ENCODE data around the gene SERPING1. TPM values are rescaled to one million over a fixed set of nuclear protein-coding genes. Genes with fewer than 3 reads are reported as not detected.

Gene SERPING1
- polyA plus RNA-seq, 3 donors = 163 to 672 (median 549) TPM

Other genes with a start within 250 kb of the SERPING1 start
- gene PRG3, start 216.5 kb upstream of the SERPING1 start, polyA plus RNA-seq = not detected
- gene PRG2, start 207.0 kb upstream of the SERPING1 start, polyA plus RNA-seq = under 1 TPM; 0.13 to 0.79 (median 0.13) TPM
- gene SLC43A3, start 170.6 kb upstream of the SERPING1 start, polyA plus RNA-seq = 10 to 100 TPM in 2 of 3 donors, 1 to 10 TPM in 1; 9.9 to 51.2 (median 40.7) TPM
- gene RTN4RL2, start 137.2 kb upstream of the SERPING1 start, polyA plus RNA-seq = 1 to 10 TPM in 2 of 3 donors, under 1 TPM in 1; 0.56 to 2.1 (median 1.4) TPM
- 100 to 1,000 TPM in 1 of 3 donors, 10 to 100 TPM in 1, 1 to 10 TPM in 1; 9.8 to 155 (median 16.0) TPM for gene SLC43A1, start 82.0 kb upstream of the SERPING1 start, polyA plus RNA-seq
- 10 to 100 TPM; 32.4 to 67.7 (median 57.2) TPM for gene TIMM10, start 66.9 kb upstream of the SERPING1 start, polyA plus RNA-seq
- under 1 TPM in 1 of 3 donors, not detected in 2; 0.07 TPM for gene SMTNL1, start 60.1 kb upstream of the SERPING1 start, polyA plus RNA-seq
- 100 to 1,000 TPM in 1 of 3 donors, 10 to 100 TPM in 2; 20.1 to 111 (median 38.6) TPM for gene UBE2L6, start 30.0 kb upstream of the SERPING1 start, polyA plus RNA-seq
- gene YPEL4, start 52.2 kb downstream of the SERPING1 start, polyA plus RNA-seq = 1 to 10 TPM in 1 of 3 donors, under 1 TPM in 2; 0.17 to 3.5 (median 0.58) TPM
- 10 to 100 TPM in 1 of 3 donors, 1 to 10 TPM in 2; 5.5 to 13.6 (median 6.1) TPM for gene CLP1, start 60.1 kb downstream of the SERPING1 start, polyA plus RNA-seq
- 10 to 100 TPM; 17.5 to 34.6 (median 18.0) TPM for gene ZDHHC5, start 70.4 kb downstream of the SERPING1 start, polyA plus RNA-seq
- 10 to 100 TPM in 2 of 3 donors, 1 to 10 TPM in 1; 7.7 to 11.8 (median 10.6) TPM for gene MED19, start 114.5 kb downstream of the SERPING1 start, polyA plus RNA-seq
- gene TMX2, start 114.9 kb downstream of the SERPING1 start, polyA plus RNA-seq = 10 to 100 TPM; 43.1 to 82.9 (median 45.8) TPM
- 100 to 1,000 TPM in 2 of 3 donors, 10 to 100 TPM in 1; 87.2 to 133 (median 130) TPM for gene SELENOH, start 143.8 kb downstream of the SERPING1 start, polyA plus RNA-seq
- not detected for gene BTBD18, start 154.1 kb downstream of the SERPING1 start, polyA plus RNA-seq
- gene CTNND1, start 164.1 kb downstream of the SERPING1 start, polyA plus RNA-seq = 10 to 100 TPM; 38.6 to 49.1 (median 45.3) TPM